Raji (cell line): ENCODE data around the gene FNIP2.

Experiments
- POLR2A ChIP-seq: IDR thresholded peaks from 2 replicates; pipeline ENCODE4 v1.6.1; 2011; ENCODE audit warnings: low read depth, low read length, control low read depth; ENCODE audit not compliant: insufficient read depth

The FNIP2 gene

GRCh38 chr4:158801066-158801465 is 32.2 kb downstream of the FNIP2 start:
- no peak for TF ChIP-seq POLR2A

- no peak for TF ChIP-seq POLR2A
Observed at GRCh38 chr4:158801677-158802076, 32.9 kb downstream of the FNIP2 start.

GRCh38 chr4:158802914-158803313 is 34.1 kb downstream of the FNIP2 start:
- no peak for TF ChIP-seq POLR2A

GRCh38 chr4:158805635-158806471 is 37.0 kb downstream of the FNIP2 start:
- TF ChIP-seq POLR2A: no peak

- TF ChIP-seq POLR2A: no peak
Observed at GRCh38 chr4:158807691-158808090, 38.9 kb downstream of the FNIP2 start.

GRCh38 chr4:158808399-158808798 is 39.6 kb downstream of the FNIP2 start:
- TF ChIP-seq POLR2A: no peak

- no peak for TF ChIP-seq POLR2A
Observed at GRCh38 chr4:158809611-158810486, 41.0 kb downstream of the FNIP2 start.

- TF ChIP-seq POLR2A: no peak
Observed at GRCh38 chr4:158810487-158811215, 41.8 kb downstream of the FNIP2 start.

- no peak for TF ChIP-seq POLR2A
Observed at GRCh38 chr4:158811216-158811540, 42.4 kb downstream of the FNIP2 start.

- no peak for TF ChIP-seq POLR2A
Observed at GRCh38 chr4:158811704-158812103, 42.9 kb downstream of the FNIP2 start.

GRCh38 chr4:158812133-158812532 is 43.3 kb downstream of the FNIP2 start:
- no peak for TF ChIP-seq POLR2A

- TF ChIP-seq POLR2A: no peak
Observed at GRCh38 chr4:158812543-158812942, 43.7 kb downstream of the FNIP2 start.

GRCh38 chr4:158813113-158813512 is 44.3 kb downstream of the FNIP2 start:
- TF ChIP-seq POLR2A: no peak

- TF ChIP-seq POLR2A: no peak
Observed at GRCh38 chr4:158814207-158814606, 45.4 kb downstream of the FNIP2 start.

- no peak for TF ChIP-seq POLR2A
Observed at GRCh38 chr4:158814636-158815330, 46.0 kb downstream of the FNIP2 start.
